SU-DHL-6 (cell line): Measurements from ENCODE around the gene VTCN1.

Source experiments
- H2AFZ ChIP-seq: fragments of 200-600 bp; sonication (generic); 2 replicates; pipeline ENCODE4 v1.6.1; 2014; ENCODE audit warnings: low read depth, mild to moderate bottlenecking, moderate library complexity, mixed read lengths, antibody characterized with exemption, low read length; ENCODE audit not compliant: severe bottlenecking
- H3F3A ChIP-seq: fragments of 200-600 bp; shearing (Covaris generic); 2 replicates; pipeline ENCODE4 v1.6.0; 2016; ENCODE audit warnings: antibody characterized with exemption, mild to moderate bottlenecking; ENCODE audit not compliant: insufficient read depth
- H3K27ac ChIP-seq: fragments of 200-600 bp; sonication (generic); 2 replicates; pipeline ENCODE4 v1.5.1; 2016; ENCODE audit warnings: low read depth, mild to moderate bottlenecking, low read length, moderate library complexity, mixed read lengths
- H3K27me3 ChIP-seq: fragments of 200-600 bp; sonication (generic), shearing (Covaris generic); 2 replicates; pipeline ENCODE4 v1.6.0; 2014; ENCODE audit warnings: mild to moderate bottlenecking, low read length
- H3K36me3 ChIP-seq: fragments of 200-600 bp; sonication (generic); 2 replicates; pipeline ENCODE4 v1.6.1; 2014; ENCODE audit warnings: mild to moderate bottlenecking, low read length, mixed read lengths
- H3K4me2 ChIP-seq: fragments of 300-600, 200-600 bp; shearing (Covaris generic), sonication (generic); 2 replicates; pipeline ENCODE4 v1.6.0; 2014; ENCODE audit warnings: low read length, low read depth, mild to moderate bottlenecking; ENCODE audit not compliant: poor library complexity, severe bottlenecking
- H3K4me3 ChIP-seq: fragments of 200-600 bp; sonication (generic); 2 replicates; pipeline ENCODE4 v1.5.1; 2014; ENCODE audit warnings: antibody characterized with exemption, low read length, mild to moderate bottlenecking, mixed read lengths; ENCODE audit not compliant: insufficient read depth, poor library complexity, severe bottlenecking
- H3K79me2 ChIP-seq: fragments of 200-600 bp; sonication (generic); 2 replicates; pipeline ENCODE4 v1.6.1; 2014; ENCODE audit warnings: mild to moderate bottlenecking, low read length, moderate library complexity; ENCODE audit not compliant: insufficient read depth
- H3K9ac ChIP-seq: fragments of 200-600 bp; sonication (generic); 2 replicates; pipeline ENCODE4 v1.7.0; 2014; ENCODE audit warnings: mild to moderate bottlenecking, low read length
- H3K9me2 ChIP-seq: fragments of 200-600 bp; sonication (generic); replicated peaks from 2 replicates; pipeline ENCODE4 v1.6.1; 2014; ENCODE audit warnings: low read length; ENCODE audit not compliant: insufficient read depth
- H3K9me3 ChIP-seq: fragments of 200-600 bp; sonication (generic); 2 replicates; pipeline ENCODE4 v1.6.1; 2014; ENCODE audit warnings: low read length, mixed read lengths; ENCODE audit not compliant: insufficient read depth
- H4K20me1 ChIP-seq: fragments of 200-600 bp; sonication (generic); 2 replicates; pipeline ENCODE4 v1.6.1; 2014; ENCODE audit warnings: low read depth, mild to moderate bottlenecking, antibody characterized with exemption, low read length, moderate library complexity, mixed read lengths
- CTCF ChIP-seq: fragments of 200-600 bp; sonication (generic); IDR thresholded peaks from one replicate; pipeline ENCODE4 v1.5.1; 2017; ENCODE audit warnings: antibody characterized with exemption, mild to moderate bottlenecking, low read length, moderate library complexity; ENCODE audit not compliant: insufficient read depth, poor library complexity, severe bottlenecking
- EZH2phosphoT487 ChIP-seq: fragments of 200-600 bp; sonication (generic), shearing (Covaris generic); conservative IDR thresholded peaks from 2 replicates; pipeline ENCODE4 v1.6.1; 2018; ENCODE audit warnings: mild to moderate bottlenecking, antibody characterized with exemption, low read length, moderate library complexity, mixed read lengths

VTCN1 gene

GRCh38 chr1:117237726-117238381 lies 27.1 kb upstream of the VTCN1 start:
- H3K9me2 ChIP-seq = no peaks in the 10 kb centered on the region
- H3K27ac ChIP-seq = no peak overlapping the region
- H3K36me3 ChIP-seq = no peaks in the 10 kb centered on the region
- no peak overlapping the region for H3K4me3 ChIP-seq
- H3K9me3 ChIP-seq = no peaks in the 10 kb centered on the region
- H3K79me2 ChIP-seq = no peaks in the 10 kb centered on the region
- no peak overlapping the region for H3K9ac ChIP-seq
- TF ChIP-seq EZH2phosphoT487 (no peak), CTCF (no peak)
- H3K4me2 ChIP-seq = no peak overlapping the region
- H3F3A ChIP-seq = no peaks in the 10 kb centered on the region
- H3K27me3 ChIP-seq = no peaks in the 10 kb centered on the region
- H2AFZ ChIP-seq = no peak overlapping the region
- H4K20me1 ChIP-seq = no peaks in the 10 kb centered on the region

GRCh38 chr1:117235863-117236465 lies 25.2 kb upstream of the VTCN1 start:
- Histone ChIP-seq H3K27me3 (no peaks in the 10 kb centered on the region), H3K79me2 (no peaks in the 10 kb centered on the region), H3F3A (no peaks in the 10 kb centered on the region), H3K4me3 (no peak overlapping the region), H4K20me1 (no peaks in the 10 kb centered on the region), H3K36me3 (no peaks in the 10 kb centered on the region), H3K9me2 (no peaks in the 10 kb centered on the region), H3K9ac (no peak overlapping the region), H3K27ac (no peak overlapping the region), H3K9me3 (no peaks in the 10 kb centered on the region), H2AFZ (no peak overlapping the region), H3K4me2 (no peak overlapping the region)
- no peak for TF ChIP-seq EZH2phosphoT487
- no peak for TF ChIP-seq CTCF

GRCh38 chr1:117232531-117232930 lies 21.8 kb upstream of the VTCN1 start:
- TF ChIP-seq EZH2phosphoT487 = no peak
- no peak for TF ChIP-seq CTCF
- Histone ChIP-seq H2AFZ (no peak overlapping the region), H3K9me3 (no peaks in the 10 kb centered on the region), H3K9me2 (no peaks in the 10 kb centered on the region), H3K27ac (no peak overlapping the region), H3K9ac (no peak overlapping the region), H3K4me3 (no peak overlapping the region), H3K36me3 (no peaks in the 10 kb centered on the region), H3K27me3 (no peaks in the 10 kb centered on the region), H3K4me2 (no peak overlapping the region), H3F3A (no peaks in the 10 kb centered on the region), H4K20me1 (no peaks in the 10 kb centered on the region), H3K79me2 (no peaks in the 10 kb centered on the region)
